ENCODE results near the gene SRCIN1.

The SRCIN1 gene

DNA sequence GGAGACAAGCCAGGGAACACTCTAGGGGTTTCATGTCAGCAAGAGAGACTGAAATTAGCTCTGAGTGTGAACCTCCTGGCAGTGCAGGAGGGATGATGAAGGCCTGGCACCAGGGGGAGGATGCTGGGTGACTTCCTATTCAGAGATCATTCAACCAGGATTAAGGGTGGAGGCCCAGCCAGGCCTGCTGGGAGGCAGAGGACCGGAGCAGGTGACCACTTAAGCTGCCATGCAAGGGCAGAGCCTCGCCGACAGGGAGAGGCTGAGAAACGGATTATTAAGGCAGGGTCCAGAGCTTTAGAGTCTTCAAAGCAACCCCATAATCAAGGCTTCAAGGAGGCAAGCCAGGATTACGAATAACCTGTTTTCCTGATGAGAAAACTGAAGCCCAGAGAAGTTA, 10.6 kb upstream of the SRCIN1 start:
- no peak for DNase-seq (ENCODE audit: low read depth in 2 of 2)

DNA sequence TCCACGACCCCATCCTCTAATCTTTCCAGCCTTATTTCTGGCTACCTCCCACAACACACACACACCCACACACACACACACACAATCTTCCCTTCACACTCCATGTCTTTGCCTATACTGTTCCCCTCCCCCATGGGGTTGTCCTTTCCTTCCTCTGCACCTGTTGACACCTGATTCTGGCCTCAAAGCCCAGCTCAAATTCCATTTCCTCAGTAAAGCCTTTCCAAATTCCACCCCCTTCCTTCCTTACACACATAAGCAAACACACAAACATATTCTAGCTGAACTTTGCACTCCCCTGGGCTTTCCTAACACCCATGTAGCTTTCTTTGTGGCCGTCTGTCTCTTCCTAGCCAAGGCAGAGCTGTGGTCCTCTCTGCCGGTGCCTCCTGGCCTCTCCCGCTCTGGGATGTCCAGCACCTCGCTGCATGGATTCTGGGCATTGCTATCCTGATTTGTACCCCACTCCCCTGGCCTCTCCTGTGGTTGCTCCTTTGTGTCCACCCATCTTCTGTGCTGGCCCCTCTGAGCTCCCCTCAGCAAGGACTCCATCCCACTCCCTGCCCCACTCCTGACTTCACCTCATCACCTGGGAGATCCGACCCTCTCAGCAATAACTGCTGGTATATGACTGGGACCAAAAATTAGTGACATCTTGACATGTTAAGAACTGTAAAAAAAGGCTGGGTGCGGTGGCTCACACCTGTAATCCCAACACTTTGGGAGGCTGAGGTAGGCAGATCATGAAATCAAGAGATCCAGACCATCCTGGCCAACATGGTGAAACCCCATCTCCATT, 8.4 kb upstream of the SRCIN1 start:
- DNase-seq (ENCODE audit: low read depth in 2 of 2): no peak

DNA sequence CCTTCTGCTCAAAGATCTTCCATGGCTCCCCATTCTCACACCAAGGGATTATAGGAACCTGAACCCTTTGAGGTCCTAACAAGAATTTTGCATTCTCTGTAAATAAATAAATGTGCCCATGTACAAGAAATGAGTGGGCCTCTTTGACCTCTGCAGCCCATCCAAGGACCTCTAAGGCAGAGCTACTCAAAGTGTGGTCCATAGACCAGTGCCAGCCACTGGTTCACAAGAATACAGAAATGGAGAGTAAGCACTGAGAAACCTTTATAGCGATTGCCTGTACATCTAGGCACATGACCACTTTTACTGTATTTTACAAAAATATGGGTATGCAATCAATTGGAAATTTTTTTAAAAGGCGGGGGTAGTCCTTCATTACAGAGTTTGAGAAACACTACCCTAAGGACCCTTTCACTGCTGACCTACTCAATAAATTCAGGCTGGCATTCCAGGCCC, 7.8 kb upstream of the SRCIN1 start:
- DNase-seq (ENCODE audit: low read depth in 2 of 2): no peak

- DNase-seq (ENCODE audit: low read depth in 2 of 2): no peak
Measured at GRCh38 chr17:38611872-38612376, 6.2 kb upstream of the SRCIN1 start.

GRCh38 chr17:38611070-38611786, 5.5 kb upstream of the SRCIN1 start:
- DNase-seq (ENCODE audit: low read depth in 2 of 2): no peak

DNA sequence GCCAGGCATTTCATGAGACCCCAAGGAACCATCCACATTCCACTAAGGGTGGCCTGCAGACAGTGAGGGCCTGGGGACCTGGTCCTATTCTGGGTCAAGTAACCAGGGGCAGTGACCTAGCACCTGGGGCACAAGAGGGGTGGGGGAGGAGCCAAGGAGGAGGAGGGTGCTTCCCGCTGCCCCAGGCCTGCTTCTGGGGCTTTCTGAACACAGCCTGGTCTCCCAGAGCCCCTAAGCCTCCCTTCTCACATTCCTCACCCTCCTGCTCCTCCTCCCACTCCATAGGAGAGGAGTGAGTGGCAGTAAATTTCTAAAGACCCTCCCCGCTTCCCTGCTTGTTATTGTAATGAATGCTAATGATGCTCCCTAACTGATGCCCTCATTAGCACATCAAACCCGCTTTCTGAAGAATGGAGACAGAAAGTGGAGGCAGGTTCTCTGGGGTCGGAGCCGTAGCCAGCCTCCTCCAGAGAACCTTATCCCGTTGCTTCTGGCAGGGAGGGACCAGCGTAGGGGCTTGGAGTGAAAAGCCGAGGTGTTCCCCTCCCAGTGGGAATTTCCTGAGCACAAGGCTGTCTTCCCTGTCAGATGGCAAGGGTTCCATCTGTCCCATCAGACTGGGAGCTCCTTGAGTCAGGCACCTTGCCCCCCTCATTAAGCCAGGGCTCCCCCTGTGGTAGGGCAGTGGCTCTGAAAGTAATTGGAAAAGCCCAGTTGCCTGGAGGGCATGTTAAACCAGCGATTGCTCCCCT, 3.7 kb upstream of the SRCIN1 start:
- DNase-seq (ENCODE audit: low read depth in 2 of 2): no peak

- no peak for DNase-seq (ENCODE audit: low read depth in 2 of 2)
Measured at GRCh38 chr17:38608648-38609047, 2.9 kb upstream of the SRCIN1 start.

DNA sequence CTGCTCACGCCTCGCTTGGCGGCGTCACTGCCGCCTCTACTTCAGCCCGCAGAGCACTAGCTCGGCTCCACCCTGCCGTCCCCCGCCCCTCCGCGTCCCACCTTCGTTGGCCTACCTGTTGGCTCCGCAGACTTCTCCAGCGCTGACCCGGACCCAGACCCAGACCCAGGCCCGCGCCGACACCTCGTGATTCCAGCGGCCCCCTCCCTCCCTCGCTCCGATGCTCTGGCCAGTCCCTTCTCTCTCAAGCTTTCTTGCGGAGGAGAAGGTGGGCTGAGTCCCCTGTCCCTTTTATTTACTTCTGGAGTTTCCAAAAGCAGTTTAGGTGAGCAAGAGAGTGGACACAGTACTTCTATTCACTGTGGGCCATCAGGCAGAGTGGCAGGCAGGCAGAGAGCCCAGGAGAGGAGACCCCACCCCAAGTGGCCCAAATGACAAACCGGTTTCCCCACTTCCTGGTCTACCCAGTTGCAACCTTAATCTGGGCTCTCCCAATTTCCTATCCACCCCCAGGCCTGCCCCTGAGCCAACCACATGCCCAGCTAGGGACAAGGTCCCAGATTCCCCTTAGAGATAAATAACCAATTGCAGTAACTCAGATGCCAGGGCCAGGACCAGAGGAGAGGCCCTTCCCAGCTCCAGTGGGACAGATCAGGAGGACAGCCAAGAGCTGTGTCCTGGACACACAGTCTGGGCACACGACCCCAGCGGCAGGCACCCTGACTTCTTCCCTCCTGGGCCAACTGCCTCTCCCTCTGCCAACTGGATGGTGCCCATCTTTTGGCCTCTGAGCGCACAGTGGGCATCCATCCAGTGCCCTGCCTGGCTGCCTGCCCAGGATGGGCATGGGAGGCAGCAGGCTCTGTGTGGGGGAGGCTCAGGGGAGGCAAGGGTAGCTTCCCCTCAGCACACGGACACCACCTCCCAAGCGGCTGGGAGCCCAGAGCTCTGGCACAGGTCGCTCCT, 1.2 kb upstream of the SRCIN1 start:
- DNase-seq (ENCODE audit: low read depth in 2 of 2): no peak

GRCh38 chr17:38605411-38605840, 326 bp downstream of the SRCIN1 start:
- DNase-seq (ENCODE audit: low read depth in 2 of 2): no peak

DNA sequence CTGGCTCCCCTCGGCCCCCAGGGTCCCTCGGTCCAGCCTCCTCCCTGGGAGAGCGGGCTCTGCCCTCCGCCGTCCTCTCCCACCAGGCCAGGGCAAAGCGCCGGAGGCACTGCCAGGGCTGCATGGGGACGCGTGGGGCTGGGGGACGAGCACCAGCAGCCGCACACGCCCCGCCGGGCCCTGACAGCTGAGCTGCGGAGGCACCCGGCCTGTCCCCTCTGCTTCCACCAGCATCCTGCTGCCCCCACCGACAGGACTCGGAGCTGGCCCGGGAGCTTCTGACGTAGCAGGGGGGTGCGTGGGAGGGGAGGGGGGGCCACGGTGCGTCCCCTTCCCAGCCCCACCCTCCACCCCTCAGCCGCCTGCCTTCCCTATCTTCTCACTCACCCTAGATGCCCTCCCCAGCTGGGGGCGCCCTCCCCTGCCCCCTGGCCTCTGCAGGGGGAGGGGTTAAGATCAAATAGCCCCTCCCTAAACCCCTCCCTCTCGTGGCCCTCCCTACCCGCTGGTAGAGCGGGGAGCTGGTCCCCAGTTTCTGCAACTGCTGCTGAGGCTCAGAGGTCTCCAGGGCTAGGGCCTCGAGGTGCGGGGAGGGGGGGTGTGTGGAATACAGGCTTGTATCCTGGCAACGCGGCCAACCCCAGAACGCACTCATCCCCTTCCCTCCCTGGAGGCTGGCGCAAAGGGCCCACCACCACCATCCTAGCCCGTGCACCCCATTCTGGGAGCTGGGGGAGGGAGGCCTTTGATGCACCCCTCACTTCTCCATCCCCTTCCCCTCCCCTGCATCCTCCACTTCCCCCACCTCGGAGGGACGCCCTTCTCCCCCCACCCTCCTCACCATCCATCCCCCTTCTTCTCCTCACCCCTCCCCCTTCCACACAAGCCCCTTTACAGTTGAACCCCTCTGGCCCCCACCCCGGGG, 1.0 kb downstream of the SRCIN1 start:
- DNase-seq (ENCODE audit: low read depth in 2 of 2): no peak

DNA sequence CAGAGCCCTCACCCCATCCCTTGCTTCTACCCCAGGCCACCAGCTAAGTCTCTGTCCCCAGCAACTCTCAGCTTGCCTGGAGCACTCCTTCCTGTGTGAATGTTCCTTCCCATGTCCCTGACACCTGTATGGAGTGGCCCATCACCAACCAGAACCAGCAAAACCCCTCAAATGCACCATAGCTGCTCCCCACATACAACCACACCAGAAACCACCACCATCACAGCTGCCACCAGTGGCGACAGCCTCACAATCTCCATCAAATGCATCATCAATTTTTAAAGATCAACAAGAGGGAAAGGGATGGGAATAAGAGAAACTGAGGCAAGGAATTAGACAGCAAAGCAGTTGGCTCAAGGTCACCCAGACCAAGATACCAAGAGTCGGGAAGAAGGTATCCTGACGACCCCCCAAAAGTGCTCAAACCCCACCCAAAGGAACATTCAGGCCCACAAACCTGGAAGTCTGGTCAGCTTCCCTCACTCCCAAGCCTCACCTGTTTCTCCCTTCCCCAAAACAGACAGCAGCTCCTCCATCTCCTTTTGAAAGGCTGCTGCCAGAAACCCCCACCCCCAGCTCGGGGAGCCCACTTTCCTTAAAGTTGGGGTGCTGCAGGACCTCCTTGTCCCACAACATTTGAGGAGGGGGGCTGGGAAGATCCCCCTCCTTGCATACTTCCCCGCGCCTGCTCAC, 1.8 kb downstream of the SRCIN1 start:
- no peak for DNase-seq (ENCODE audit: low read depth in 2 of 2)

- no peak for DNase-seq (ENCODE audit: low read depth in 2 of 2)
Measured at GRCh38 chr17:38602956-38603785, 2.6 kb downstream of the SRCIN1 start.

- DNase-seq (ENCODE audit: low read depth in 2 of 2): no peak
Measured at GRCh38 chr17:38602453-38602852, 3.3 kb downstream of the SRCIN1 start.

GRCh38 chr17:38601539-38602351, 4.0 kb downstream of the SRCIN1 start:
- no peak for DNase-seq (ENCODE audit: low read depth in 2 of 2)

- DNase-seq (ENCODE audit: low read depth in 2 of 2): no peak
Measured at GRCh38 chr17:38600906-38601305, 4.8 kb downstream of the SRCIN1 start.

DNA sequence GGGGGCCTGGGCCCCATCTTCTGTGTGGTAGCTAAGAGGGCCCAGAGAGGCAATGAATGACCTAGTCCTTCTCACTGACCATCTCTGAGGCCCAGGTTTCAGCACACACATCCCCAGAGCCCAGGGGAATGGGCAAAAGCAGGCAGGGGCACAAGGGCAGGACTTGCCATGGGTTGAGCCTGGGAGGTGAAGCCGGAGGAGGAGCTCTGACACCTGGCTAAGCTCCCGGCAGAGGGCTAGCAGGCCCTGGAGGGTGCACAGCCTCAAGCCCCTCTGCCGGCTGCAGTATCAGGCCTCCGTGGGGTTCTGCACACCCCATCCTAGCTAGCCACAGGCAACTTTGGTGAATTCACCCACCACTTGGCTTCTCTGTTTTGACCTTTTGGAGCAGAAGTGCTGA, 5.3 kb downstream of the SRCIN1 start:
- no peak for DNase-seq (ENCODE audit: low read depth in 2 of 2)

DNA sequence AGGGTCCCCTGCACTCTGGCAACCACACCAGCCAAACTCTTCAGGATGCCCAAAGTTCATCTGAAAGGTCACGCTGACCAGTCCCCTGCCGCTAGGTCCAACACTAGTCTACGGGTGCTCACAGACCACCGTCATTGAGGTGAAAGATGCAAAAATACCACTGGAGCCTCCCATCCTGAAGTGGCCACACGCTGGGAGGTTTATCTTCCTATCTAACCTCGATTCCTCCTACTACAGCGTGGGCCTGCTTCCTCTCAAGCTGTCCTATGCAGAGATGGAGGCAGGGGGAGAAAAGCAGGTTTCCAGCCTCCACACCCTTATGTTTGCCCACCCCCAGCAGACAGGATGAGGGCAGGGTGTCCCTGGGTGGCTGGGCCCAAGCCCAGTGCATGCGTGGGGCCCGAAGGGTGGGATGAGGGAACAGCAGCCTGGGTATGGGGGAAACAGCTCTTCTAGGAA, 6.3 kb downstream of the SRCIN1 start:
- no peak for DNase-seq (ENCODE audit: low read depth in 2 of 2)
